Heart left ventricle (tissue), 13 donors: Measurements from ENCODE around the gene GNB5.
"Not testable (repeated sequence)": the region's sequence is repeated elsewhere in the genome, so short reads cannot be mapped to it uniquely, and the experiment has no call there.

Source experiments
- POLR2A ChIP-seq, 2 donors: fragments of 450-650 bp; IDR thresholded peaks; one replicate each; pipeline ENCODE4 v1.6.1; 2017; ENCODE audit warnings: antibody characterized with exemption in 2 of 2, mild to moderate bottlenecking in 2 of 2, moderate library complexity in 2 of 2
- TF ChIP-seq, protein P1 (sequence below), 12 donors: fragments of 200-600 bp; sonication (generic) in 4 of 12; IDR thresholded peaks; one replicate each; pipeline versions ENCODE4 v1.5.0 to v1.8.0; 2018 to 2022; ENCODE audit warnings: antibody characterized with exemption in 12 of 12, mild to moderate bottlenecking in 5 of 12
- donor health status: ischemic (EF 13 %, LVEDD 7.1; RV severe dilation, severe dysfunction).
- donor health status: DM: no; HTN: yes; CAD: no.
- donor health status: DM: no; HTN: no; CAD: no.
- donor health status: ischemic (EF 25% LVEDD 6.9; RV normal size, moderate dysfunction).
- donor health status: ischemic (EF 25% LVEDD 5.7; RV mildly dilated, moderate dysfunction).
- donor health status: ischemic (EF 35%, LVEDD 5.7; RV mildly dilated, moderate dysfunction).
- donor health status: nonischemic (EF 11% LVEDD 7.7; RV severe dilation, severe dysfunction).
- donor health status: DM: yes; HTN: yes; CAD: no.
- donor health status: PGD.
- donor health status: ischemic (EF 29% LVEDD 5.4; RV normal size, mild dysfunction).
- donor health status: nonischemic (EF 23%, LVEDD 6.1; RV moderate dilation, normal function).

- TF ChIP-seq, protein P1, sequence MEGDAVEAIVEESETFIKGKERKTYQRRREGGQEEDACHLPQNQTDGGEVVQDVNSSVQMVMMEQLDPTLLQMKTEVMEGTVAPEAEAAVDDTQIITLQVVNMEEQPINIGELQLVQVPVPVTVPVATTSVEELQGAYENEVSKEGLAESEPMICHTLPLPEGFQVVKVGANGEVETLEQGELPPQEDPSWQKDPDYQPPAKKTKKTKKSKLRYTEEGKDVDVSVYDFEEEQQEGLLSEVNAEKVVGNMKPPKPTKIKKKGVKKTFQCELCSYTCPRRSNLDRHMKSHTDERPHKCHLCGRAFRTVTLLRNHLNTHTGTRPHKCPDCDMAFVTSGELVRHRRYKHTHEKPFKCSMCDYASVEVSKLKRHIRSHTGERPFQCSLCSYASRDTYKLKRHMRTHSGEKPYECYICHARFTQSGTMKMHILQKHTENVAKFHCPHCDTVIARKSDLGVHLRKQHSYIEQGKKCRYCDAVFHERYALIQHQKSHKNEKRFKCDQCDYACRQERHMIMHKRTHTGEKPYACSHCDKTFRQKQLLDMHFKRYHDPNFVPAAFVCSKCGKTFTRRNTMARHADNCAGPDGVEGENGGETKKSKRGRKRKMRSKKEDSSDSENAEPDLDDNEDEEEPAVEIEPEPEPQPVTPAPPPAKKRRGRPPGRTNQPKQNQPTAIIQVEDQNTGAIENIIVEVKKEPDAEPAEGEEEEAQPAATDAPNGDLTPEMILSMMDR (IDR thresholded peaks at IDR 0.05): not testable (repeated sequence)
- TF ChIP-seq POLR2A (IDR thresholded peaks at IDR 0.05): not testable (repeated sequence)
These were observed 47.9 kb upstream of the GNB5 start for GRCh38 chr15:52238989-52239525.
